Activated T-cell treated with anti-CD3 and anti-CD28 coated beads for 1 hour (primary cell): ENCODE results near the gene MRPL33.

Source experiments
- DNase-seq: peaks from one replicate; pipeline ENCODE4 v3.0.0-alpha.2; 2020; ENCODE audit warnings: low read depth

MRPL33 gene

DNA sequence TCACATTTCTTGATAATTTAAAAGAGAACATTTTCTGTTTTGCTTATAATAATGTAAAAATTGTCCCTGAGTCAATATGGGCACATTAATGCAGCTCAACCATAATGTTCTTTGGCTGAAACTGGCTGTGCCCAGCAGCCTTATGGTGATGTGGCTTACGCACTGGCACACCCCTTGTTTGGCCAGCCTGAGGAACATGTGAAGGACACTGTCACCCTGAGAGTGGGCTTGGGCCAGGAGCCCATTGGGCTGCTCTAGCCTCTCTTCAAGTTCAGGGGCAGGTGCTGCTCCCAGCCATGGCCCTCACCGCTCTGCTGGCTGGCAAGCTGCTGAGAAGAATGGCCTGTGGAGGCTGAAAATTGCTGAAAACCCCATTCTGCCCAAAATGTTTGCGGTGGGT is 37.5 kb downstream of the MRPL33 start:
- no peak for DNase-seq

DNA sequence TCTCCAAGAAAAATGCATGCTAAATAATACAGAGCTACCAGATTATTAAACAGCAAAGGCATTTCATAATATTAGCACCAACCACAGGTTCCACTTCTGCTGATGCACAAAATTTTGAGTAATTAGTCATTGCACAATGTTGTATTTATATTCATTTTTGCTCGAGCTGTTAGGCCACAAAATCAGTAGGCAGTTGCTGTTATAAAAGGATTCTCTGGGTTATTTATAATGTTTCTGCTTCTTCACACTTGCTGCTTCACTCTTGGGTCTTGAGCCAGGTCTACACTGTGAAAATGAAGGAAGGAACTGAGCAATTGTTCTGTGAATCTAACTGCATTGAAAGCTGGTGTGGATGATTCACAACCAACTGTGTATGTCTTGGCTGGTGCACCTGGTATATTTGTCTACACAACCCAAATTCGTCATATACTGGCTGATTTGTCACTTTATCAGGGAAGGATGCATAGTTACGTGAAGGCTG is 38.3 kb downstream of the MRPL33 start:
- no peak for DNase-seq

DNA sequence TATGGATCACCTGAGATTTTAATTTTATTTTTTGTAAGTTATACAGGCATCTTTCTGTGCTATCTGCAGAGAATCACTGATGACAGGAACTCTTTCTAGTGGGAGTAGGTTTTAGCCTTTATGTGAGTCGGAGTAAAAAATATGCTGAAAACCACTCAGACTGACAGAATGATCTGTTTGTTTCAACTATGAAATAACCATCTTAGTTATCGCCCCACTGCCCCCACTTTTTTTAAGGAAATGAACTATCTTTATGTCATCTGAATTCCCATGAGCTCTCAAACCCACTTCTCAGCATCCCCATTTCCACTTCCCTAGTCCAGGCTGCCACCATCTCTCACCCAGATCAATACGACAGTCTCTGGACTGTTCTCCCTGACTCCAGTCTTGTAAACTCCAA is 38.9 kb downstream of the MRPL33 start:
- DNase-seq = no peak

DNA sequence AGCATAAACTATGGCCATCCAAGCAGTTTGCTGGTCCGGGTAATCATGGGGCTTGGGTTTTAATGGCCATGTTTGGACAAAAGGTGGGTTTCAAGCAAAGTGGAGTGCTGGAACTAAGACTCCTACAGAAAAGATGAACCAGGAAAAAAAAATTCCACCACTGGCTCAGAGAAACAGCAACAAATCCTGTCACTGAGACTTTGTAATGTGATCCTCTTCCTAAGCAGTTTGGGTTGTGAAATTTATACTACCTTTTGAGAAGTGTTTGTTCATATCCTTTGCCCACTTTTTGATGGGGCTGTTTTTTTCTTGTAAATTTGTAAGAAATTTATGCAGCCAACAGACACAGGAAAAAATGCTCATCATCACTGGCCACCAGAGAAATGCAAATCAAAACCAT is 40.2 kb downstream of the MRPL33 start:
- no peak for DNase-seq

DNA sequence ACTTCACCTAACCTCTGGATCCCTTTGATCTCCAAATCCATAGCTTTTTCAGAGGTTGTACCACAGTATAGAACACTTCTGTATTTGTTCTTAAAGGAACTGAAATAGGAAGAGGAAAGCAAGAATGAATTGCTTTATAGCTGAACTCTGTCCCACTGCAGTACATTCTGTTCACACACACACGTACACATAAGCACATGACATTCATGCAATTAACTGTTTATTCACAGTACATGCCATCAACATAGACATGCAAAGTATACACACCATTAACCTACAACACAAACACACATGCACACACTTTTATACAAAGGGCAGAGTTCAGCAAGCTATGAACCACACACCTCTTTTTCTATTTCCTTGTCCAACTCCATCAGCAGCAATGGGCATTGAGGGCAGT is 43.2 kb downstream of the MRPL33 start:
- DNase-seq = no peak

DNA sequence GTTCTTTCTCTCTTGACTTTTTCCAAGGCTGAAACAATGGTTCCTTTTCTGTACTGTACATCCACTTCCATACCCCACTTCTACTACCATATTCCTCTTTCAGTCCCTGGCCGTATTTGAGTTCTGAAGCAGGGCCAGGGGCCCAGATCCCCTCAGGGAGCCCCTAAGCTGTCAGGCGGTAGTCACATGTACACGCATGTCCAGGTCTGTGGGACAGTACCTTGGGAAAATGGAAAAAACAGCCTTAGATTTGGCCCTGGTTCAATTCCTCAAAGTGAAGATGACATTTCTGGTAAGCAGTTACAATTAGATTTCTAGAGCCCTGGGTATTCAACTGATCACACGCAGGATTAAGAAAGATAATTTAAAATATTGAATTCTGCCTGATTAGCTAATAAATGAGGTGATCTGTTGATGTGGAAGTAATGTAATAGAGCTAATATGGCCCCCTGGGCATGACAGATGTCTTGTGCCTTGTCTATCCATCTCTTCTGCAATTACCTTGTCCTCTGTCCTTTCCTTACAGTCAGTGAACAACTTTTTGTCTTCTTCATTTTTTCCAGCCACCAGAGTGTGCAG is 44.4 kb downstream of the MRPL33 start:
- DNase-seq = no peak

DNA sequence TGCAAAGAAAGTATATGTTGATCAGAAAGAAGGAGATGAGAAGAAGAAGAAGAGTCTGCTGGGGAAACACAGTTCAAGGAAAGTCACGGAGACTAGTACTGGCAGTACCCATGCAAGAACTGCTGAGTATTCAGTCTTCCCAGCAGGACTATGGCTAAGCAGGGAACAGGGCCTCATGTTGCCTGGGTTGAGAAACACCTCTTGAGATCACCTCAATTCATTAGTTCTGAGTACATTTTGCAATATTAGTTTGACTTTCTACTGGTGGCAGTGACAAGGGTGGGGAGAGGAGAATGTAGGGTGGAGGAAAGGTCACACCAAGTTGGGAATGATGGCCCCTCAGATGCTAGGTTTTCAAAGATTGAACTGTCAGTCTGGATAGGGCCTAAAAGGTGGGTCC is 50.5 kb downstream of the MRPL33 start:
- DNase-seq = no peak

DNA sequence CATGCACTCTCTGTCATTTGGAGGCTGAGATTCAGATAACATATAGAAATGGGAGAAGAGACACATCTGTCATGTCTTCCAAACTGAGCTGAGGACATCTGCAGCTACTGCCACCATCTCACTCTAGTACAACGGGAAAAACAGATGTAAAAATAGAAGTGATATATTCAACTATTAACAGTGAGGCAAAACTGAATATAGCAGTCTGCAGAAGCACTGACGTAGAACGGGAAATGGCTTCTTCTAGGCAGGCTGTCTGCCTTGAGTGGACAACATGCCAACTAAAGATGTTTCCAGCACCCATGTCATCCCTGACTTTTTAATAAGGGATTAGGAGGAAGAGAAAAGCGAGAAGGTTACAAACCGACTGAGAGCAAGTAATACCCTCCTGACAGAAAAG is 51.6 kb downstream of the MRPL33 start:
- DNase-seq = no peak

DNA sequence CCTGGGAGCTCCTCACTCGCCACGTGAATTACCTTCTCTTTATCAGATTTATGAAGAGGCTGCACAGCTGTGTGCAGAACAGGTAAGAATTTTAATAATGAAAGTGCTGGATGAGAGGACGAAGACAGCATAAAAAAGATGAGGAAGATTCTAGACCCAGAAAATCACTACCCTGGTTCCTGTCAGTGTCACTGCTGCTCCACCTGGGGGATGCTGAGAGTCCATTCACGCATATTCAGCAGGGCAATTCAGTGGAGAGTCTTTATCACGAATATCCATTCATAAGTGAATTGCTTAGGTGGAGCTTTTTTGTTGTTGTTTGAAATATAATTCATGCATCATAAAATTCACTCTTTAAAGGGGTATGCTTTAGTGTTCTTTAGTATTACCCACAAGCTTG is 52.0 kb downstream of the MRPL33 start:
- no peak for DNase-seq

DNA sequence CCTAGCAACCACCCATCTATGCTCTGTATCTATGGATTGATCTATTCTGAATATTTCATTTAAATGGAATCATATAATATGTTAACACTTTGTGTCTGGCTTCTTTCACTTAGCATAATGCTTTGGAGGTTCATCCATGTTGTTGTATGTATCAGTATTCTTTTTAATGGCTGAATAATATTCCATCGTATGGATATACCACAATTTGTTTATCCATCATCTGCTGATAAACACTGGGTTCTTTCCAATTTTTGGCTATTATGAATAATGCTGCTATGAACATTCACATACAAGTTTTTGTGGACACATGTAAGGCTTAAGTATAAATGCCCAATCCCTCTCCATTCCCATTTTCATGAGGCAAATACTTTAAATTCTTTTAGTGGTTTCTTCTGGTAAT is 52.9 kb downstream of the MRPL33 start:
- no peak for DNase-seq

DNA sequence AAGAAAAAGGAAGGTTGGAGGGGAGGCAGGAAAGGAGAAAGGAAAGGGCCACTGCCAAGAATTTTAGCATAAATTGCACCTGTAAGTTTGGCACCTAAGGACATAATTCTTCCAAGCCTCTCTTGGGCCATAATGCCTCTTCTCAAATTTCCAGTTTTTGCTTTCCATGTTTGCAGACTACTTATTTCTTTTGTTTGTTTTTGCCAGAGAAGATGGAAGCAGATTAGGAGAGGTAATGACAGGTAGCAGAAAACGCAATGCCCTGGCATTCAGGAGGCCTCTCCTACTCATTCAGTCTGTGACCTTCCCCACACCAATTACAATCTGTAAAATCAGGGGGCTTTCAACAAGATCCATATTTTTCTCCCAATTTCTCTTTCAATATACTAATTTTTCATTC is 56.8 kb downstream of the MRPL33 start:
- no peak for DNase-seq
